HG03460 (cell line): ENCODE results near the gene DNAL1.
A peak's percentile ranks its signal among the peaks of the same experiment; 100 is the strongest.
"Not testable (repeated sequence)": the region's sequence is repeated elsewhere in the genome, so short reads cannot be mapped to it uniquely, and the experiment has no call there.

Experiments used
- ATAC-seq: cut with Tn5 transposase; IDR thresholded peaks from one replicate; pipeline ENCODE4 v1.9.1; 2021; ENCODE audit not compliant: unreplicated experiment

DNAL1 gene

DNA sequence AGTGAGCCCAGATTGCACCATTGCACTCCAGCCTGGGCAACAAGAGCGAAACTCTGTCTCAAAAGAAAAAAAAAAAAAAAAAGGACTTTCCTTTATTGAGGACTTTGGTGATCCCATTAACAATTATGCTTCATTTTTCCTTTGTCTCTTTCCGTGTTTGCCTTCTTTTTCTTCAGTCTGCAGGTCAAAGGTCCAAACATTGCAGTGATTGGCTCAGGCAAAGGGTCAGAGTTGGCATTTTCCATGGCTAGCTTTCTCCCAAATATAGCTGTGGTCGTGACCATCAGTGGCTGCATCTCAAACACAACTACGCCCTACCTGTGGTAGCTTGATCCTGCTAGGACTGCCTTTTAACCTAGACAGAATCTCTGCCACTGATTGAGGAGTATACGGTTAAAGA lies 7.0 kb upstream of the DNAL1 start:
- ATAC-seq = no peak

DNA sequence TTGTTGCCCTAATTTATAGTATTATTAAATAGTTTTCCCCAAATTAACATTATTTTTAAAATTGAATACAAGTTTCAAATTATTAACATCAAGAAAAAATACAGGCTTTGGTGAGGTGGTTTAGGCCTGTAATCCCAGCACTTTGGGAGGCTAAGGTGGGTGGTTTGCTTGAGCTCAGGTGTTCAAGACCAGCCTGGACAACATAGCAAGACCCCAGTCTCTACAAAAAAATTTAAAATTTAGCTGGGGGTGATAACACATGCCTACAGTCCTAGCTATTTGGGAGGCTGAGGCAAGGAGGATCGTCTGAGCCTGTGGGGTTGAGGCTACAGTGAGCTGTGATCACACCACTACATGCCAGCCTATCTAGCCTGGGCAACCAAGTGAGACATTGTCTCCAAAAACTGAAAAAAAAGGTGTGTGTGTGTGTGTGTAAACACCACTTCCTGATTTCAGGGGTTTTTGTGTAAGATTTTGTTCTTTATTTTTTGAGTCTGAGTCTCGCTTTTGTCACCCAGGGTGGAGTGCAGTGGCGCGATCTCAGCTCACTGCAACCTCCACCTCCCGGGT lies 3.9 kb upstream of the DNAL1 start:
- ATAC-seq = no peak

DNA sequence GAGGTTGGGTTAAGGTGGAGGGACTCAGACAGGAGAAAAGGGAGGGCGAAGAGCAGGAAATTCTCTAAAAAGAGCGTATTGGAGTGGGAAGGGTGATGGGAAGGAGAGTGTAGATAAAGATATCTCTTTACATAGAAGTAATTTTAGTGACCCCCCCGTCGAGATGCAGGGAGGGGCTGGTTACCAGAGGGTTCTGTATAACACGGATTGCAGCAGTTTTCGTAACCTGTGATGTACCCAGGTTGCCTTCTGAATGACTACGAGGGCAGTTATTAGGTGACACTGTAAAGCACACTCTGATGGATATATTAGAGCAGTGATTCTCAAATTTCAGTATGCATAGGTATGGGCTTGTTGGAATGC lies 443 bp downstream of the DNAL1 start:
- no peak for ATAC-seq

DNA sequence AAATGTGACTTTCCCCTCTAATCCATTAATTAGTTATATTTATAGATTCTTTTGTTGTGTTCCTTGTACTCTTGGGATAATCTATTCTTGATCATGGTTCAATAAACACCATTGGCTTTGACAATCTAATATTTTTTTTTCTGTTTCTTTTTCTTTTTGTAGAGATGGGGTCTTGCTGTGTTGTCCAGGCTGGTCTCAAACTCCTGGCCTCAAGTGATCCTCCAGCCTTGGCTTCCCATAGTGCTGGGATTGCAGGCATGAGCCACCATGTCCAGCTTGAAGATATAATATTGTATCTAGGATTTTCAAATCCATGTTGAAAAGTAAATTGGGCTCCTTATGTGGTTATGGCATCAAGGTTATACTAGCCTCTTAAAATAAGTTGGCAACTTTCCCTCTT lies 6.2 kb downstream of the DNAL1 start:
- ATAC-seq = no peak

- ATAC-seq = no peak
Observed at GRCh38 chr14:73655851-73656250, 11.1 kb downstream of the DNAL1 start.

DNA sequence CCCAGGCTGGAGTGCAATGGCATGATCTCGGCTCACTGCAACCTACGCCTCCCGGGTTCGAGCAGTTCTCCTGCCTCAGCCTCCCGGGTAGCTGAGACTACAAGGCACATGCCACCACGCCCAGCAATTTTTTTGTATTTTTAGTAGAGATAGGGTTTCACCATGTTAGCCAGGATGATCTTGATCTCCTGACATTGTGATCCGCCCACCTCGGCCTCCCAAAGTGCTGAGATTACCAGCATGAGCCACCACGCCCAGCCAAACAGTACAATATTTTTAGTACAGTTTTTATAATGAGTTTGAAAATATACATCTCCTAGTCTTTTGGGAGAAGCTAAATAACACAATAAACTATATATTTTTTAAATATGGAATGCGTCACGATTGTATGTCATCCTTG lies 14.4 kb downstream of the DNAL1 start:
- not testable (repeated sequence) for ATAC-seq

GRCh38 chr14:73660511-73660910 lies 15.7 kb downstream of the DNAL1 start:
- no peak for ATAC-seq

- no peak for ATAC-seq
Observed at GRCh38 chr14:73661872-73662271, 17.1 kb downstream of the DNAL1 start.

GRCh38 chr14:73662487-73662943 lies 17.7 kb downstream of the DNAL1 start:
- ATAC-seq = no peak

DNA sequence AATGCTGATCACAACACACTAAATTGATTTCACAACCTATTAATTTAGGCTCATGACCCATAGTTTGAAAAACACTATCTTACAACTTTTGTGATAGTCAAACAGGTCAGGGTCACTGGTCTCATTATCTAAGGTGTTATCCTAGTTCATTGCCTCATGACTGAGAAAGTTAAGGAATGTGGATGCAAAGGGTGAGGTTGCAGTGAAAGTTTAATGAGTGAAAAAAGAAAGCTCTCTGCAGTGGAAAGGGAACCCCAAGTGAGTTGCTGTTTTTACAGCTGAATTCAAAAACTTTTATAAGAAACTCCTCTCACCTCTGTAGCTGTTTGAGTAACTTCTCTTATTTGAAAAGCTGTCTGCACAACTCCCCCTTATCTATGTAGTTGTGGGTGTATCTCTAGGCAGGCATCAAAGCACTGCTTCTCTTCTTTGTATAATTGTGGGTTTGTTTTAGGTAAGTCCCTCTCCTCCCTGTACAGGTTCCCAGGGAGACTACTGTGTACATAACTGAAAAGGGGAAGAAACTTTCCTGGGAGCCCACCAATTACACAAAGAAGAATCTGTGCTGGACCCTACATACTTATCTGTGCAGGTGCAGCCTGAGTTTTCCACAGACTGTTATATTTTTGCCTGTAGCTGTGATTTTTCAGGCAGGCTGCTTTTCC lies 18.9 kb downstream of the DNAL1 start:
- no peak for ATAC-seq

GRCh38 chr14:73665130-73665529 lies 20.3 kb downstream of the DNAL1 start:
- no peak for ATAC-seq

DNA sequence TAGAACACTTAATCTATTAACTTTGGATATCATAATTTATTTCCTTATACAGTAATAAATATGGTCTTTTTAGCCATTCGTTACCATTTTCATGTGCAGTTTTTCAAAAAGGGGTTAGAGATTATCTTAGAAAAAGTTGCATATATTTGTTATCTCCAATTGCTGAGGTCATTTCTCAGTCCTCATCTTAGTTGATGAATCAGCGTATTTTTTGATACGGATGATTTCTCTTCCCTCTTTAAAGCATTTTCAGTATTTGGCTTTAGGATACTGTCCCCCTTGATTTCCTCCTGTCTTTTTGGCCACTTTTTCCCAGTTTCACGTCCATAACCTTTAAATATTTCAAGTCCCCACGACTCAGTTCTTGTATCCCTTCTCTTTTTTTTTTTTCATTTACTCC lies 21.8 kb downstream of the DNAL1 start:
- ATAC-seq = no peak

DNA sequence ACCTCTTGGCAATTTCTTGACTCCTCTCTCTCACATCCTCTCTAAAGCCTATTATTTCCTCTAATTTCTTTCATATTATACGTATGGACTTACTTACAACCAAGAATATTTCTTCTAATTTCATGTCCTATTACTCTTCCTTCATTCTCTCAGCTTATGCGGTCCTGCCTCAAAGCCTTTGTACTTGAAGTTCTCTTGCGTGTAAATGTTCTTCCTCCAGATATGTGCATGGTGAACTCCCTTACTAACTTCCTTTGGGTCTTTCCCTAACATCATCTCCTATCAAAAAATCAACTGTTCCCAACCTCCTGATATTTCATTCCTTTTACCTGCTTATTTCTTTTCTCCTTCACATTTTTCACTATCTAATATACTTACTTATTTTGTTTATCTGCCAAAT lies 23.1 kb downstream of the DNAL1 start:
- no peak for ATAC-seq

DNA sequence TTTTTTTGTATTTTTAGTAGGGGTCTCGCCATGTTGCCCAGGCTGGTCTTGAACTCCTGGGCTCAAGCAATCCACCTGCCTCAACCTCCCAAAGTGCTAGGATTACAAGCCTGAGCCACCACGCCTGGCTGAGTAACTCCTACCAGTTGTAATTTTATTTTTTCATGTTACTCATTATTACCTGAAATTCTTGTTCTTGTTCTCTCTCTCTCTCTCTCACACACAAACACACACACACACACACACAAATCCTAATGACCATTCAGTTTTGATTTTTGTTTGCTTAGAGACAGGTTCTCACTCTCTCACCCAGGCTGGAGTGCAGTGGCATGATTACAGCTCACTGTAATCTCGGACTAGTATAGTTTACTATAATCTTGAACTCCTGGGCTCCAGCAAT lies 30.2 kb downstream of the DNAL1 start:
- ATAC-seq = no peak

DNA sequence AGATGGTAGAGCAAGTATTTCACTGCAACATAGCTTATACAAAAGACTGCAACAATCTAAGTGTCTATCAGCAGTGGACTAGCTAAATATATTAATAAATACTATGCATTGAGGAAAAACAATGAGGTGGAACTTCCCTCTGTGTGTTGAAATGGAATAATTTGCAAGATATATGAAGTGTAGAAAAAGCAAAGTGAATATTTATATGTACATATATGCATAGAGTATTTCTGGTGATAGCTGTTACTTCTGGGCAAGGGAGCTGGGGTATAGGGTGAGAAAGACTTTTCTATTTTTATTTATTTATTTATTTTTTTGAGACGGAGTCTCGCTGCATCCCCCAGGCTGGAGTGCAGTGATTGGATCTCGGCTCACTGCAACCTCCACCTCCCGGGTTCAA lies 33.9 kb downstream of the DNAL1 start:
- no peak for ATAC-seq

DNA sequence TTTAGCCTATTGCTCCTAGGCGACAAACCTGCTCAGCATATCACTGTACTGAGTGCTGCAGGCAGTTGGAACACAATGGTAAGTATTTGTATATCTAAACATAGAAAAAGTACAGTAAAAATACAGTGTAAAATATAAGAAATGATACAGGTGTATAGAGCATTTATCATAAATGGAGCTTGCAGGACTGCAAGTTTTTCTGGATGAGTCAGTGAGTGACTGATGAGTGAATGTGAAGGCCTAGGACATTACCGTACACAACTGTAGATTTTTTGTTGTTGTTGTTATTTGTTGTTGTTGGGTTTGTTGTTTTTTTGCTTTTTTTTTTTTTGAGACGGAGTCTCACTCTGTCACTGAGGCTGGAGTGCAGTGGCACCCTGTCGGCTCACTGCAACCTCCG lies 36.0 kb downstream of the DNAL1 start:
- no peak for ATAC-seq

DNA sequence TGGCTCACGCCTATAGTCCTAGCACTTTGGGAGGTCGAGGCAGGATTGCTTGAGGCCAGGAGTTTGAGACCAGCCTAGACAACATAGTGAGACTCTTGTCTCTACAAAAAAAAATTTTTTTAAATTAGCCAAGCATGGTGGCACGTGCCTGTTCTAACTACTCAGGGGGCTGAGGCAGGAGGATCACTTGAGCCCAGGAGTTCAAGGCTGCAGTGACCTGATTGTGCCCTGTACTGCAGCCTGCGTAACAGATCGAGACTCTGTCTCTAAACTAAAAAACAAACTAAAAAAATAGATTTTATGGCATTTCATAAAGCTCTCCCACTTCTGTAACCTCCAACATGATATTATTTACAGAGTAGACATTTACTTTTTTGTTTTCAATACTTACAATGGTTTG lies 39.8 kb downstream of the DNAL1 start:
- ATAC-seq = no peak

GRCh38 chr14:73685328-73685727 lies 40.5 kb downstream of the DNAL1 start:
- no peak for ATAC-seq

- ATAC-seq = no peak
Observed at GRCh38 chr14:73686901-73687300, 42.1 kb downstream of the DNAL1 start.

DNA sequence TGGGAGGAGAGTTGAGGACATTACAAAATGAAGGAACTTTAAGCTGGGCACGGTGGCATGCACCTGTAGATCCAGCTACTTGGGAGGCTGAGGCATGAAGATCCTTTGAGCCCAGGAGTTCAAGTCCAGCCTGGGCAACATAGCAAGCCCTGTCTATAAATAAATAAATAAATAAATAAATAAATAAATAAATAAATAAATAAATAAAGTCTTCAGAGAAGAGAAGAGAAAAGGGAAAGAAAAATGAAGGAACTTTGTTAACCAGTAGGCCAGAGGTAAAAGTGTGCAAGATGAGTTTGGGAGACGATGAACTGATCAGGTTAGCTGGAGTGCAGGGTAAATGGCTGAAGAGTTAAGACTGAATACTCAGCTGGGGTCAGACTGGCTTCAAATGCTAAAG lies 49.3 kb downstream of the DNAL1 start:
- ATAC-seq = no peak

GRCh38 chr14:73695082-73695481 lies 50.3 kb downstream of the DNAL1 start:
- no peak for ATAC-seq

DNA sequence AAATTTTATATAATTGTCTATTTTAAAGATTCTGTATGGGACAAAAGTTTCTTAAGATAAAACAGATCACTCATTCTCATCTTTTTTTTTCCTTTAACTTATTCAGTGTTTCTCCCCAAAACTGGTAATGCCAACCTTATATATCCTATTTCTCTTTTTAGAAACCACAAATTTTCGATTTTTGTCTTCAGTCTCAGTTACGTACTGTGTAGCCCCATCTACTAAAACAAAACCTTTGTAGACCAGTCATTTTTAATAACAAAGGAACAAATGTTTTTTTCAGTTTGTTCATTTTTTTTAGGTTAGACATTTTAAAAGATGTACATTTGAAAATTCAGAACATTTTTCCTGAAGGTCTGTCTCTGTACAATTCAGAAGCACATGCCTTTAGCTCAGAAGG lies 51.2 kb downstream of the DNAL1 start:
- peak; percentile 41 for ATAC-seq
